HEK293 (cell line): Measurements from ENCODE around the gene MXRA8.

Experiments used
- ZNF423 ChIP-seq: fragments of 450-650 bp; formaldehyde crosslinking; IDR thresholded peaks from 2 replicates; pipeline ENCODE4 v1.5.1; 2016; ENCODE audit warnings: missing biosample characterization, missing genetic modification characterization
- ZNF501 ChIP-seq: fragments of 450-650 bp; formaldehyde crosslinking; IDR thresholded peaks from 2 replicates; pipeline ENCODE4 v1.5.1; 2016; ENCODE audit warnings: missing biosample characterization, missing genetic modification characterization
- ZNF677 ChIP-seq: fragments of 450-650 bp; IDR thresholded peaks from 2 replicates; pipeline ENCODE4 v1.5.0; 2018; ENCODE audit warnings: missing biosample characterization, mild to moderate bottlenecking, missing genetic modification characterization, moderate library complexity
- ZNF707 ChIP-seq: fragments of 450-650 bp; formaldehyde crosslinking; IDR thresholded peaks from 2 replicates; pipeline ENCODE4 v1.5.1; 2016; ENCODE audit warnings: missing biosample characterization, missing genetic modification characterization
- TF ChIP-seq, protein P1 (sequence below): fragments of 450-650 bp; formaldehyde crosslinking; IDR thresholded peaks from 2 replicates; pipeline ENCODE4 v1.5.1; 2016; ENCODE audit warnings: missing biosample characterization, missing genetic modification characterization

DNA sequence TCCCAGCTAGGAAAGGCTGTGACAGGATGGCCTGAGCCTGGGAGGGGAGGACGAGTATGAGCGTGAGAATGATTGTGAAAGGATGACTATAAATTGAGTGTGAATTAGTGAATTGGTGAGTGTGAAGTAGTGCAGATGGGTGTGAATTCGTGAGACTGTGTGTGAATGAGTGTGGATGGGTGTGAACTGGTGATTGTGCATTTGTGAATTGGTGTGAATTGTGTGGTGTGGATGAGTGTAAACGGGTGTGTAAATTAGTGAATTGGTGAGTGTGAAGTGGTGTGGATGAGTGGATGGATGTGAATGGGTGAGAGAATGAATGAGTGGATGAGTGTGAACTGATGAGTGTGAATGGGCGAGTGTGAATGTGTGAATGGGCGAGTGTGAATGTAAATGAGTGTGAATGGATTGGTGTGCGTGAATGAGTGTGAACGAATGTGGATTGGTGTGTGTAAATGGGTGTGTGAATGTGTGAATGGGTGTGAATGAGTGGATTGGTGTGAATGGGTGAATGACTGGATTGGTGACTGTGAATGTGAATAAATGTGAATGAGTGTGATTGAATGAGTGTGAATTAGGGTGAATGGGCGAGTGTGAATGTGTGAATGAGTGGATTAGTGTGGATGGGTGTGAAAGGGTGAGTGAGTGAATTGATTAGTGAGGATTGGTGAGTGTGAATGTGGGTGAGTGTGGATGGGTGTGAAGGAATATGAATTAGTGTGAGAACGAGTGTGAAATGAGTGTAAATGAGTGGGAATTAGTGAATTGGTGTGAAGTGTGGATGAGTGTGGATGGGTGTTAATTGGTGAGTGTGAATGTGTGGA is 7.7 kb upstream of the MXRA8 start:
- TF ChIP-seq, protein P1, sequence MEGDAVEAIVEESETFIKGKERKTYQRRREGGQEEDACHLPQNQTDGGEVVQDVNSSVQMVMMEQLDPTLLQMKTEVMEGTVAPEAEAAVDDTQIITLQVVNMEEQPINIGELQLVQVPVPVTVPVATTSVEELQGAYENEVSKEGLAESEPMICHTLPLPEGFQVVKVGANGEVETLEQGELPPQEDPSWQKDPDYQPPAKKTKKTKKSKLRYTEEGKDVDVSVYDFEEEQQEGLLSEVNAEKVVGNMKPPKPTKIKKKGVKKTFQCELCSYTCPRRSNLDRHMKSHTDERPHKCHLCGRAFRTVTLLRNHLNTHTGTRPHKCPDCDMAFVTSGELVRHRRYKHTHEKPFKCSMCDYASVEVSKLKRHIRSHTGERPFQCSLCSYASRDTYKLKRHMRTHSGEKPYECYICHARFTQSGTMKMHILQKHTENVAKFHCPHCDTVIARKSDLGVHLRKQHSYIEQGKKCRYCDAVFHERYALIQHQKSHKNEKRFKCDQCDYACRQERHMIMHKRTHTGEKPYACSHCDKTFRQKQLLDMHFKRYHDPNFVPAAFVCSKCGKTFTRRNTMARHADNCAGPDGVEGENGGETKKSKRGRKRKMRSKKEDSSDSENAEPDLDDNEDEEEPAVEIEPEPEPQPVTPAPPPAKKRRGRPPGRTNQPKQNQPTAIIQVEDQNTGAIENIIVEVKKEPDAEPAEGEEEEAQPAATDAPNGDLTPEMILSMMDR = no peak
- no peak for TF ChIP-seq ZNF677 (tag by site-specific recombination)
- no peak for TF ChIP-seq ZNF423
- no peak for TF ChIP-seq ZNF707 (tag by site-specific recombination)
- no peak for TF ChIP-seq ZNF501
